Nephron (organoid): ENCODE results near the gene TIMELESS.

ENCODE experiments used
- H3K27ac Mint-ChIP-seq, 3 experiments: 2 replicates each; pipeline ENCODE4 v1.8.0; 2020; ENCODE audit warnings: mixed read lengths in 3 of 3, mild to moderate bottlenecking in 2 of 3, moderate library complexity in 1 of 3
- H3K27me3 Mint-ChIP-seq: 2 replicates; pipeline ENCODE4 v1.8.0; 2021; ENCODE audit warnings: low read depth, mild to moderate bottlenecking, moderate library complexity, mixed read lengths
- H3K36me3 Mint-ChIP-seq: 2 replicates; pipeline ENCODE4 v1.8.0; 2020; ENCODE audit warnings: low read depth, mixed read lengths
- H3K4me1 Mint-ChIP-seq: 2 replicates; pipeline ENCODE4 v1.8.0; 2020; ENCODE audit warnings: mixed read lengths
- H3K4me3 Mint-ChIP-seq, 3 experiments: 2 replicates each; pipeline ENCODE4 v1.8.0; 2020; ENCODE audit warnings: mild to moderate bottlenecking in 3 of 3, mixed read lengths in 3 of 3, moderate library complexity in 2 of 3
- H3K9me3 Mint-ChIP-seq: 2 replicates; pipeline ENCODE4 v1.8.0; 2020; ENCODE audit warnings: mixed read lengths
- CTCF ChIP-seq, 3 experiments: fragments of 200-600 bp; sonication (generic); IDR thresholded peaks; one replicate each; pipeline ENCODE4 v1.5.0; 2021; ENCODE audit warnings: antibody characterized with exemption in 3 of 3; ENCODE audit not compliant: unreplicated experiment in 3 of 3

TIMELESS gene

GRCh38 chr12:56382611-56383010 is 66.6 kb downstream of the TIMELESS start:
- H3K27ac Mint-ChIP-seq, result no peak overlapping the region
- H3K4me1 Mint-ChIP-seq, result peaks cover 9% of the 10 kb centered on the region
- no peaks in the 10 kb centered on the region for H3K9me3 Mint-ChIP-seq
- H3K4me3 Mint-ChIP-seq, result no peak overlapping the region
- H3K36me3 Mint-ChIP-seq, result no peaks in the 10 kb centered on the region
- peaks cover 11% of the 10 kb centered on the region for H3K27me3 Mint-ChIP-seq
- no peak for TF ChIP-seq CTCF (IDR thresholded peaks at IDR 0.05; ENCODE audit: unreplicated experiment in 3 of 3)

- H3K9me3 Mint-ChIP-seq, result peaks cover 6% of the 10 kb centered on the region
- H3K4me3 Mint-ChIP-seq, result no peak overlapping the region
- no peaks in the 10 kb centered on the region for H3K36me3 Mint-ChIP-seq
- no peak overlapping the region for H3K27ac Mint-ChIP-seq
- TF ChIP-seq CTCF (IDR thresholded peaks at IDR 0.05; ENCODE audit: unreplicated experiment in 3 of 3), result no peak
- peaks cover 4% of the 10 kb centered on the region for H3K27me3 Mint-ChIP-seq
- no peaks in the 10 kb centered on the region for H3K4me1 Mint-ChIP-seq
Measured at GRCh38 chr12:56377989-56378316, 71.3 kb downstream of the TIMELESS start.

- Mint-ChIP-seq H3K27me3 (peaks cover 4% of the 10 kb centered on the region), H3K4me1 (no peaks in the 10 kb centered on the region), H3K9me3 (peaks cover 11% of the 10 kb centered on the region), H3K36me3 (no peaks in the 10 kb centered on the region), H3K4me3 (no peak overlapping the region), H3K27ac (no peak overlapping the region)
- TF ChIP-seq CTCF (IDR thresholded peaks at IDR 0.05; ENCODE audit: unreplicated experiment in 3 of 3), result no peak
Measured at GRCh38 chr12:56377310-56377988, 71.8 kb downstream of the TIMELESS start.

GRCh38 chr12:56375598-56376434 is 73.4 kb downstream of the TIMELESS start:
- H3K27ac Mint-ChIP-seq, result no peak overlapping the region
- no peaks in the 10 kb centered on the region for H3K4me1 Mint-ChIP-seq
- H3K27me3 Mint-ChIP-seq, result peaks cover 4% of the 10 kb centered on the region
- no peaks in the 10 kb centered on the region for H3K36me3 Mint-ChIP-seq
- peaks cover 12% of the 10 kb centered on the region for H3K9me3 Mint-ChIP-seq
- no peak for TF ChIP-seq CTCF (IDR thresholded peaks at IDR 0.05; ENCODE audit: unreplicated experiment in 3 of 3)
- no peak overlapping the region for H3K4me3 Mint-ChIP-seq

- H3K4me3 Mint-ChIP-seq, result no peak overlapping the region
- no peaks in the 10 kb centered on the region for H3K36me3 Mint-ChIP-seq
- no peak for TF ChIP-seq CTCF (IDR thresholded peaks at IDR 0.05; ENCODE audit: unreplicated experiment in 3 of 3)
- H3K27me3 Mint-ChIP-seq, result peaks cover 8% of the 10 kb centered on the region
- H3K4me1 Mint-ChIP-seq, result no peaks in the 10 kb centered on the region
- peaks cover 12% of the 10 kb centered on the region for H3K9me3 Mint-ChIP-seq
- H3K27ac Mint-ChIP-seq, result peak overlapping the region in 1 of 3 experiments; percentile 47
Measured at GRCh38 chr12:56374726-56375597, 74.3 kb downstream of the TIMELESS start.
